HG02852 (cell line): Measurements from ENCODE around the gene TMEM141.
"Not testable (repeated sequence)": the region's sequence is repeated elsewhere in the genome, so short reads cannot be mapped to it uniquely, and the experiment has no call there.

ENCODE experiments used
- ATAC-seq: cut with Tn5 transposase; IDR thresholded peaks from one replicate; pipeline ENCODE4 v1.9.1; 2021; ENCODE audit warnings: mild to moderate bottlenecking, moderate library complexity; ENCODE audit not compliant: unreplicated experiment

TMEM141 gene

DNA sequence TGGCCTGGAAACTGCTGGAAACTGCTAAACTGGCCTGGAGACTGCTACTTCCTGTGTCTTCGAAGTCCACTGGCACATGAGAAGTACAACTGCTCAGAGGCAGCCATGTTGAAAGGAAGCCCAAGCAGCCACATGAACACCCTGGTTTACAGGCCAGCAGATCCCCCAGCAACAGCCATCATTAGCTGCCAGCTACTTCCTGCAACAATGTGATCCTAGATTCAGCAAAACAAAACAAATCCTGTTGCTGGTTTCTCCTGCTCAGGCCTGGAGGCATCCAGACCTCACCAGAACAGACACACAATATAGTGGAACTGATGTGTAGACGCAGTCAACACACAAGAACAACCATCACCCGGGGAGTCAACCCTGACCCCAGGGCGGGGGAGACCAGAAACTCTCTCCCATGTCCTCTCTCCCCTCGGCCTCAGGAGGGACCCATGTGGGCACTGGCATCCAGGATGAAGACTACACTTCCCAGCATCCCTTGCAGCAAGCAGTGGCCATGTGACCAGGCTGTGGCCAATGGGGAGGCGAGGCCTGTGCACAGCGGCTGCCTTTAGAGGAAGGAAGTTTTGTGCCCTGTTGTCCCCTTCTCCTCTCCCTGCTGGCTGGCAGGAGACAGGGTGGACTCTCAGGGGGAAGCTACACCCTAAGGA lies 17.6 kb upstream of the TMEM141 start:
- no peak for ATAC-seq

DNA sequence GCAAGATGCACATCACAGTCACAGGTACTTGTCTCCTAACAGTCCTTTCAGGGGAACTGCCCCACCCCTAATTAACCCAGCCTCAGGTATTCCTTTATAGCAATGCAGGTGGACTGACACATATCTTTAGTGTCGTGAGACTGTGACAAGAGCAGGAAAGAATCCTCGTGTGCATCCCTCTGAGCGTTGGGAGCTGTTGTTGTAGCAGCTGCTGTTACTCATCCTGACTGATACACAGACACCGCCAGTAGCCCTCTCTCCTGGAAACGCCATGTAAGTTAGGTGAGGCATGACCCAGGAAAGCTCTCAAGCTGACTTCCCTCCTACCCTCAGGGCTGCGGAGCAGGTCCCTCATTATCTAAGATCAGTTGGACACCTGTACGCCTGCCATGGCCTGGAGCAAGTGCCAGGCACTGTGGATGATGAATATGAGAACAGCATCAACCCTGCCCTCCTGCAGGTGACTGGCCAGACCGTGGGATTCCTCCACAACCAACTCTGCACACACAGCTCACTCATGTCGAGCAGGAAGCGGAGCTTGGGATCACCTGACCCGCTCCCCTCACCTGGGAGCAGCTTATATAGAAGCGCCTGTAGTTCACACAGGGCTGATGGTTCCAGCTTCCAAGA lies 16.6 kb upstream of the TMEM141 start:
- no peak for ATAC-seq

DNA sequence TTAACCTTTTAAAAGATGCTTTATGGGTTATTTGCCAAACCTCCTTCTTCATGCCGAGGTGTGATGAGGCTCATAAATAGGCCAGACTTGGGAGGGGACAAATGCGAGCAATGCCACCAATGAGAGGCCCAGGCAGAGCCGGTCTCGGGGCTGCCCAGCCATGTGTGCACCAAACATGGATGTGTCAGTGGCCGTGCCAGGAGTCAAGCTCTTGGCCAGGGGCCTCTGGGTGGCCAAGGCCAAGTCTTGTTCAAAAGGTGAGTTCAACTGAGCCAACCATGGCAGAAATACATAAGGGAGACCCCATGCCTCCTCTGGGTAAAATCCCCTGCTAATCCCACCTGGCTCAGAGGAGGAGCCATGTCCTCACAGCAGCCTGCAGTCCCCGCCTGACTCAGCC lies 16.0 kb upstream of the TMEM141 start:
- no peak for ATAC-seq

DNA sequence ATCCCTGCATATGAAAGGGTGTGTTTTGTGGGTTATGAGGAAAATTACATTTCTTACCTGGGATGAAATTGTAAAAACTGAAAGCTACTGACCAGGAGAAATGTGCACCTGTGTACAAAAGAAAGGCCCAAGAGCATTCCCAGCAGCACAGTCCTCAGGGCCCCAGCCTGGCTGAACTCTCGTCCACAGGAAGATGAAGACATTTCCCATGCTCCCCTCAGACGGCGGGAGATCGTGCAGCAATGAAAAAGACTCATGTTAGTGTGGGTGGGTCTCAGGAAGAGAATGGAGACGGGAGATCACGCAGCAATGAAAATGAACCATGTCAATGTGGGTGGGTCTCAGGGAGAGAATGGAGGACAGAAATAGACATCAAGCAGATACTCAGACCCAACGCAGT lies 14.2 kb upstream of the TMEM141 start:
- no peak for ATAC-seq

DNA sequence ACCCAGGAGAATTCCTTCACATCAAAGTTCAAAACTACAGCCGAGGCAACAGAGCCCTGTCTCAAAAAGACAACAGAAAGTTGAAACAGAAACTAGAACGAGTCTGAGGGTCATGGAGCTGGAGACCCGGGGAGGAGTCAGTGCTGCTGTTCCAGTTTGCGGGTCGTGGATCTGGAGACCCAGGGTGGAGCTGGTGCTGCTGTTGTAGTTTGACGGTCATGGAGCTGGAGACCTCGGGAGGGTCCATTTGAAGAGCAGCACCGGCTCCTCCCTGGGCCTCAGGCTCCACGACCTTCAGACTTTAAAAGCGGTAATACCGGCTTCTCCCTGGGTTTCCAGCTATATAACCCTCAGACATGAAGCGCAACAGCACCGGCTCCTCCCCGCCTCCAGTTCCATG lies 13.8 kb upstream of the TMEM141 start:
- no peak for ATAC-seq

DNA sequence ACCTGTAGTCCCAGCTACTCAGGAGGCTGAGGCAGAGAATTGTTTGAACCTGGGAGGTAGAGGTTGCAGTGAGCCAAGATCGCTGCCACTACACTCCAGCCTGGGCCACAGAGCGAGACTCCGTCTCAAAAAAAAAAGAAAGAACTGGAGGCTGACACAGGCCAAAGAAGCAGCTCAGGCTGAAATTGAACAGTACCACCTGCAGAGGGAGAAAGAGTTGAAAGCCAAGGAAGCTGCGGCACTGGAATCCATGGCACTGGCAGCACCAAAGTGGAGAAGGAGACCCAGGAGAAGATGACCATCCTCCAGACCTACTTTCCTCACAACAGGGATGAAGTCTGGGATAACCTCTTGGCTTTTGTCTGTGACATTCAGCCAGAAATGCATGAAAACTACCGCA lies 11.3 kb upstream of the TMEM141 start:
- no peak for ATAC-seq

DNA sequence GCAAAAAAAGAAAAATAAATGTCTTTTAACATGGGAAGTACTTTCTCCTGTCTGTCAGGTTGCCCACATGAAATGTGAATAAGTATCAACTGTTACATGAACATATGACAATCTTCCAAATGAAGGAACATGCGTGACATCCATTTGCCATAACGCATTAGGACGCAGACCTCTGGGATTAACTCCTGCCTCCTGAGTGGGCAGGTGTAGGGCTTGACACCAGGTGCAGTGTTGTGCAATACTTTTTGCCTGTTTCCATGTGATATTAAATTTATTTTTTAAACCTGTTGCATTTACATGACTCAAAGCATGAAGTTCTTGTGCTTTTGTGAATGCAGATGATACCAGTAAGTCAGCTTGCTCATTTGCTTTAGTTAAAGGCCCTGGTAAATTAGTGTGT lies 8.7 kb upstream of the TMEM141 start:
- ATAC-seq, result no peak

DNA sequence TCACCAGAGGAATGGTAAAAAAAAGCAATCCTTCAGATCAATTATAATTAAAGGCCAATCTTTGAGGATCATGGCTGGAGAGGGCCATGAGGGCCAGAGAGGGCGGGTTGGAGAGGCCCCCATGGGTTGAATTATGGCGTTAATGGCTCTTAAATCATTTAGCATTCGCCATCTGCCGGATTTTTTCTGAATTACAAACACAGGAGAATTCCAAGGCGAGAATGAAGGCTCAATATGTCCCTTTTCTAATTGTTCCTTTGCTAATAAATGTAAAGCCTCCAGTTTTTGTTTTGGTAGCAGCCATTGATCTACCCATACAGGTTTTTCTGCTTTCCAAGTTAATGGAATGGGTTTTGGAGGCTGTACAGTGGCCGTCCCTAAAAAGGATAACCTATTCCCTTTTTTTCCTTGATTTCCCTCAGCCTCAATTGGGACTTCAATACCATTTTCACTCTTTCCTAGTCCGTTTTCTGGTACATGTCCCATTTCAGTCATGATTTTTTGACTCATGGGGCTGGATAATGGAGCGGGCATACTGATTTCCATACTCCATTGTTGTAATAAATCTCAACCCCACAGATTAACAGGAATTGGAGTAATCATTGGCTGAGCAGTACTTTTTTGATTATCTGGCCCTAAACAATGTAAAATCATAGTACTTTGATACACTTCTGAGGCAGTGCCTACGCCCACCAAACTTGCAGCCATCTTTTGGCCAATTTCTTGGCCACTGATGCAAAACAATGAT lies 6.7 kb upstream of the TMEM141 start:
- ATAC-seq, result no peak

DNA sequence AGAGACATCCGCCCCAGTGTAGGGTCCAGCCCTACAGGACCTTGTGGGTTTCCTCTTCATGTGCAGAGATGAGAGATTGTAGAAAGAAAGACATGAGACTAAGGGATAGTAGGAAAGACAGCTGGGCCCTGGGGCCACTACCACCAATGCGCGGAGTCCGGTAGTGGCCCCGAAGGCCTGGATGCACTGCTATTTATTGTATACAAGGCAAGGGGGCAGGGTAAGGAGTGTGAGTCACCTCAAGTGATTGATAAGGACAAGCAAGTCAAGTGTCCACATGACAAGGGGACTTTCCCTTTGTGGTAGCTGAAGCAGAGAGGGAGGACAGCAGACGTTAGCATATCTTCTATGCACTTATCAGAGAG lies 6.2 kb upstream of the TMEM141 start:
- no peak for ATAC-seq

DNA sequence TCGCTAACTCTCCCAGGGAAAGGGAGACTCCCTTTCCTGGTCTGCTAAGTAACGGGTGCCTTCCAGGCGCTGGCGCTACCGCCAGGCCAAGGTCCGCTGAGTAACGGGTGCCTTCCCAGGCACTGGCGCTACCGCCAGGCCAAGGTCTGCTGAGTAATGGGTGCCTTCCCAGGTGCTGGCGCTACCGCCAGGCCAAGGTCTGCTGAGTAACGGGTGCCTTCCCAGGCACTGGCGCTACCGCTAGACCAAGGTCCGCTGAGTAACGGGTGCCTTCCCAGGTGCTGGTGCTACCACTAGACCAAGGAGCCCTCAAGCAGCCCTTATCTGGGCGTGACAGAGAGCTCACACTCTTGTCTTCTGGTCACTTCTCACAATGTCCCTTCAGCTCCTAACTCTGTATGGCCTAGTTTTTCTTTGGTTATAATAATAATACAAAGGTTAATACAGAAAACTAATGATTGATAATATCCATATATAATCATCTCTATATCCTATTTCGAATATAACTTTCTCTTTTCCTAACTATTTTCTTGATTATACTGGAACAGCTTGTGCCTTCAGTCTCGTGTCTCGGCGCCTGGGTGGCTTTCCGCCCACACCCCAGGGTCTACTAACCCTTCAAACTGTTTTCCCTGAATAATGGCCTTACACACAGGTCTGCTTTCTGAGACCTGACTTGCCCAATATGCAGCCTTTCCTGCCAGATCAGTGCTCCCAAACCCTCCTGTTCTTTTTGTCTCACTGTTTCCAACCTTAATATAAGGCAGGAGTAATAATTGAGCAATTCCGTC lies 5.4 kb upstream of the TMEM141 start:
- ATAC-seq, result not testable (repeated sequence)

DNA sequence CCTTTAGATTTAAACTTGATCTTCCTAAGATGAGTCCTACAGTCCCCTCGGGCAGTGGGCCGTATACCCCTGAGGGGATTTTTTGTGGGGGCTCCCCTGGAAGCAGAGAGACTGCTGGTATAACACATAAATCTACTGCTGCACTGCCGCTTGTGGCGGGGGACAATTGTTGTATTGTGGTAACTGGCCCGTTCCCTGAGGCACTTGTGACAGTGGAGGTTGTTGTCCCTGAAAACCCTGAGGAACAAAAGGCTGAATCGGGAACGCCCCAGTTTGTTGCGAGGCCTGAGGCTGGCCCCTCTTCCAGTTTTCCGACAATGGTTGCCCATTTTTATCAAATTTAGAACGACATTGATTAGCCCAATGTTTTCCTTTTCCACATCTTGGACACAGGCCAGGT lies 4.7 kb upstream of the TMEM141 start:
- no peak for ATAC-seq

DNA sequence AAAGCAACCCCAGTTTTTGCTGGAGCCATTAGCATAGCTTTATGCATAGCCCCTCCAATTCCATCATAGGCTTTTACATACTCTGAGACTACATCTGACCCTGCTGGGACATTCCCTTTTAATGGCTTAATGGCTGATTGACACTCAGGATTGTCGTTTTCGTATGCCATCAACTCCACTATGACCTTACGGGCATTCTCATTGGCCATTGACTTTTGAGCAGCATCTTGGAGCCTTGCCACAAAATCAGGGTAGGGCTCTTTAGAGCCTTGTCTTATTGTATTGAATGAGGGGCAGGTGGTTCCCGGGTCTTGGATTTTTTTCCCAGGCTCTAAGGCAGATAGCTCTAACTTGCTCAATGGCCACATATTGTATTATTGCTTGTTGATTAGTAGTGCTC lies 4.2 kb upstream of the TMEM141 start:
- ATAC-seq, result not testable (repeated sequence)

DNA sequence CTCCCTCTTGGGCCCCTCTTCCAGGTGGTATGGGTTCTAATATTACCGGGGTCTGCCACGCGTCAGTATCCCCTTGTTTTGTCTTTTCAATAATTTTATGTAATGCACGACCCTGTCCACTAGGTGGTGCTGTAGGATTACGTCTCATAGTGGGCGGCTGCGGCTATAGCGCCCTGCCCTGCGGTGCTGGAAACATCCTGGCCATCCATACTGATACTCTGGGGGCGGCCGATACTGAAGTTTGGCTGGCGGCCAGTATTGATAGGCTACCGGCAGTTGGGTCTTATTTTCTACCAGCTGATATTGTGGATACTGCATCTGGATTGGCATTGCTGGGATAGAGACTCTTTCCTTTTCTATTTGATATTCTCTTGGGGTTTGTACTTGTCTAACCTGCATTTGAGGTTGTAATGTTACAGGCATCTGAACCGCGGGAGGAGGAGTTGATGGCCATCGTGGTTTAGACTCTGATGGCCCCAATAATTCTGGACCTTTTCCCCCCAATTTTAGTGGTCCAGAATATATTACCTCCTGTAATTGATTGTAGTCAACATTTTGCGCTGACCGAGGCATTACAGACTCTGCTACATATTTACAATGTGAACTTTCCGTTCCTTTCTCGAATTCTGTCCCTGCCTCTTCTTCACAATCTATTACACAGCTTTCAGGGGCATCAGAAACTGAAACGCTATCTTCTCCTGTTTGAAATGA lies 3.3 kb upstream of the TMEM141 start:
- no peak for ATAC-seq

DNA sequence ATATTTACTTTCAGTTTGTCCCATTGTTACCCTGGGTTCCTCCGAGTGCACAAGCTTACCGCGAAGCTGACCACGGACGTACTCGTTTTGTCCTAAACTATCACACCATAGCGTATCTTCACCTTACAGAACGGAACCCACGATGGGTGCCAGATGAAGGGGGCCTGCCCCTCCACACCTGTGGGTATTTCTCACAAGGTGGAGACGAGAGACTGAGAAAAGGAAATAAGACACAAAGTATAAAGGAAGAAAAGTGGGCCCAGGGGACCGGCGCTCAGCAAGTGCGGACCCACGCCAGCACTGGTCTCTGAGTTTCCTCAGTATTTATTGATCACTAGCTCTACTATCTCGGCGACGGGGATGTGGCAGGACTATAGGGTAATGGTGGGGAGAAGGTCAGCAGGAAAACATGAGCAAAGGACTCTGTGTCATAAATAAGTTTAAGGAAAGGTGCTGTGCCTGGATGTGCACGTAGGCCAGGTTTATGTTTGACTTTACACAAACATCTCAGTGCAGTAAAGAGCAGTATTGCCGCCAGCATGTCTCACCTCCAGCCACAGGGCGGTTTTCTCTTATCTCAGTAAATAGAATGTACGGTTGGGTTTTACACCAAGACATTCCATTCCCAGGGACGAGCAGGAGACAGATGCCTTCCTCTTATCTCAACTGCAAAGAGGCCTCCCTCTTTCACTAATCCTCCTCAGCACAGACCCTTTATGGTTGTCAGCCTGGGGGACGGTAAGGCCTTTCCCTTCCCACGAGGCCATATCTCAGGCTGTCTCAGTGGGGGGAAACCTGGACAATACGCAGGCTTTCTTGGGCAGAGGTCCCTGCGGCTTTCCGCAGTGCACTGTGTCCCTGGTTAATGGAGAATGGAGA lies 2.3 kb upstream of the TMEM141 start:
- not testable (repeated sequence) for ATAC-seq

DNA sequence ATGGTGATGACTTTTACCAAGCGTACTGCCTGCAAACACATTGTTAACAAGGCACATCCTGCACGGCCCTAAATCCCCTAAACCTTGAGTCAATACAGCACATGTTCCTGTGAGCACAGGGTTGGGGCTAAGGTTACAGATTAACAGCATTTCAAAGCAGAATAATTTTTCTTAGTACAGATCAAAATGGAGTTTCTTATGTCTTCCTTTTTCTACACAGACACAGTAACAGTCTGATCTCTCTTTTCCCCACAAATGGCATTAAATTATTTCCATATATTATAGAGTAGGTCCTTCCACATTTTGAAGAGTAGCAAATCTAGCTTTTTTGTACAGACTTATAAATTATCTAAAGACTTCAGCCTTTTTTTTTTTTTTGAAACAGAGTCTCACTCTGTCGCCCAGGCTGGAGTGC lies 1.6 kb upstream of the TMEM141 start:
- ATAC-seq, result no peak

DNA sequence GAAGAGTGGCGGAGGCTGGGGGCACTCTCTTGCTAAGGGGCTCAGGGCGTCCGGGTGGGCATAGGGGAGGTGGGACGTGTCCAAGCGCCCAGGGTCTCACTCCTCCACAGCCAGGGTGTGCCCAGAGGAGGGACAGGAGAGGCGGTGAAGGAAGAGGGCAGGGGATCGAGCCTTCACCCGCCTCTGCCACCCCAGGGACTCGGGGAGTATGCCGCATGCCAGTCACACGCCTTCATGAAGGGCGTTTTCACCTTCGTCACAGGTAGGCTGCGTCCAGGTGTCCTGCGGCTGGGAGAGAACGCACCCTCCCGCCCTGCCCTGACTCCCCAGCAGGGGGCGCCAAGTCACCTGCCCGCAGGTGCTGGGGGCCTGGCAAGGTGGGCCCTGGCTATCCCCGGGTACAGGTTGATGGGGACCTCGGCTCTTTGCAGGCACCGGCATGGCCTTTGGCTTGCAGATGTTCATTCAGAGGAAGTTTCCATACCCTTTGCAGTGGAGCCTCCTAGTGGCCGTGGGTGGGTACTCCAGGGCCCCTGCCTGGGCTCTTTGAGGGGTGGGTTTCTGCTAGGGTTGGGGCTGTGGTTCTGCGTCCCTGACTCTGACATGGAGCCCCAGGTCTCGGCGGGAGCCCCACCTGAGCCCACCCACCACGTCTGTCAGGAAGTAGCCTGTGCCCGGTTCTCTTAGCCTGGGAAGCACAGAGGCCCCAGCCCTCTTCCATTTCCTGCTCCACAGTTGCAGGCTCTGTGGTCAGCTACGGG lies 552 bp downstream of the TMEM141 start:
- ATAC-seq, result no peak

DNA sequence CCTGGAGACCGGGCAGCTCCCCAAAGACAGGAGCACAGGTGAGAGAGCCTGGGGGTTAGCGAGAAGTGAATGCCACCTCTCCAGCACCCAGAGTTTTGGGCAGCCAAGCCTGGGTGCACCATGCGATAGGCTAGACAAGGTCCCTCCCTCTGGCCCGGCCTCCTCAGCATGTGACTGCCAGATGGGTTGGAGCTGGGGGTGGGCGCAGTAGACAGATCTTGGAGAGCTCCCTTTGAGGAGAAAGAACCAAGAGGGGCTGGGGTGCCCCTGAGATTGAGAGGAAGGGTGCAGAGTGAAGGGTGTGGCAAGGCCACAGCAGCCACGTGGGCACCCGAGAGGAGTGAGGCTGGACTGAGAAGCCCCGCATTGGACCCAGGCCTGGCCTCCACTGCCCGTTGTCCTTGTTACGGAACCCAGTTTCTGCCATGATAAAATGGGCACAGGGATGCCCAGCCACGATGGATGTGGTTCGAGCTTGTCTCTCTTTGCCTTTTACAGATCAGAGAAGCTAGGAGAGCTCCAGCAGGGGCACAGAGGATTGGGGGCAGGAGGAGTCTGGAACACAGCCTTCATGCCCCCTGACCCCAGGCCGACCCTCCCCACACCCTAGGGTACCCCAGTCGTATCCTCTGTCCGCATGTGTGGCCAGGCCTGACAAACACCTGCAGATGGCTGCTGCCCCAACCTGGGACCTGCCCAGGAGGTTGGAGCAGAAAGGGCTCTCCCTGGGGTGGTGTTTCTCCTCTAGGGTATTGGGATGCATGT lies 1.4 kb downstream of the TMEM141 start:
- ATAC-seq, result no peak
